SU-DHL-6 (cell line): ENCODE data around the gene BCL2.

Experiments
- H2AFZ ChIP-seq: fragments of 200-600 bp; sonication (generic); 2 replicates; pipeline ENCODE4 v1.6.1; 2014; ENCODE audit warnings: low read depth, mild to moderate bottlenecking, moderate library complexity, mixed read lengths, antibody characterized with exemption, low read length; ENCODE audit not compliant: severe bottlenecking
- H3F3A ChIP-seq: fragments of 200-600 bp; shearing (Covaris generic); 2 replicates; pipeline ENCODE4 v1.6.0; 2016; ENCODE audit warnings: antibody characterized with exemption, mild to moderate bottlenecking; ENCODE audit not compliant: insufficient read depth
- H3K27ac ChIP-seq: fragments of 200-600 bp; sonication (generic); 2 replicates; pipeline ENCODE4 v1.5.1; 2016; ENCODE audit warnings: low read depth, mild to moderate bottlenecking, low read length, moderate library complexity, mixed read lengths
- H3K27me3 ChIP-seq: fragments of 200-600 bp; sonication (generic), shearing (Covaris generic); 2 replicates; pipeline ENCODE4 v1.6.0; 2014; ENCODE audit warnings: mild to moderate bottlenecking, low read length
- H3K36me3 ChIP-seq: fragments of 200-600 bp; sonication (generic); 2 replicates; pipeline ENCODE4 v1.6.1; 2014; ENCODE audit warnings: mild to moderate bottlenecking, low read length, mixed read lengths
- H3K4me2 ChIP-seq: fragments of 300-600, 200-600 bp; shearing (Covaris generic), sonication (generic); 2 replicates; pipeline ENCODE4 v1.6.0; 2014; ENCODE audit warnings: low read length, low read depth, mild to moderate bottlenecking; ENCODE audit not compliant: poor library complexity, severe bottlenecking
- H3K4me3 ChIP-seq: fragments of 200-600 bp; sonication (generic); 2 replicates; pipeline ENCODE4 v1.5.1; 2014; ENCODE audit warnings: antibody characterized with exemption, low read length, mild to moderate bottlenecking, mixed read lengths; ENCODE audit not compliant: insufficient read depth, poor library complexity, severe bottlenecking
- H3K79me2 ChIP-seq: fragments of 200-600 bp; sonication (generic); 2 replicates; pipeline ENCODE4 v1.6.1; 2014; ENCODE audit warnings: mild to moderate bottlenecking, low read length, moderate library complexity; ENCODE audit not compliant: insufficient read depth
- H3K9ac ChIP-seq: fragments of 200-600 bp; sonication (generic); 2 replicates; pipeline ENCODE4 v1.7.0; 2014; ENCODE audit warnings: mild to moderate bottlenecking, low read length
- H3K9me2 ChIP-seq: fragments of 200-600 bp; sonication (generic); replicated peaks from 2 replicates; pipeline ENCODE4 v1.6.1; 2014; ENCODE audit warnings: low read length; ENCODE audit not compliant: insufficient read depth
- H3K9me3 ChIP-seq: fragments of 200-600 bp; sonication (generic); 2 replicates; pipeline ENCODE4 v1.6.1; 2014; ENCODE audit warnings: low read length, mixed read lengths; ENCODE audit not compliant: insufficient read depth
- H4K20me1 ChIP-seq: fragments of 200-600 bp; sonication (generic); 2 replicates; pipeline ENCODE4 v1.6.1; 2014; ENCODE audit warnings: low read depth, mild to moderate bottlenecking, antibody characterized with exemption, low read length, moderate library complexity, mixed read lengths
- CTCF ChIP-seq: fragments of 200-600 bp; sonication (generic); IDR thresholded peaks from one replicate; pipeline ENCODE4 v1.5.1; 2017; ENCODE audit warnings: antibody characterized with exemption, mild to moderate bottlenecking, low read length, moderate library complexity; ENCODE audit not compliant: insufficient read depth, poor library complexity, severe bottlenecking
- EZH2phosphoT487 ChIP-seq: fragments of 200-600 bp; sonication (generic), shearing (Covaris generic); conservative IDR thresholded peaks from 2 replicates; pipeline ENCODE4 v1.6.1; 2018; ENCODE audit warnings: mild to moderate bottlenecking, antibody characterized with exemption, low read length, moderate library complexity, mixed read lengths

The BCL2 gene

GRCh38 chr18:63240531-63241316 is 78.8 kb downstream of the BCL2 start:
- Histone ChIP-seq H3K27me3 (no peaks in the 10 kb centered on the region), H3K4me2 (no peak overlapping the region)

GRCh38 chr18:63238693-63239075 is 80.9 kb downstream of the BCL2 start:
- Histone ChIP-seq H3K9me3 (no peaks in the 10 kb centered on the region), H3K4me3 (no peak overlapping the region), H3K27me3 (no peaks in the 10 kb centered on the region), H3K4me2 (no peak overlapping the region), H3K9ac (no peak overlapping the region), H3K79me2 (peaks cover 76% of the 10 kb centered on the region), H3K27ac (no peak overlapping the region), H3F3A (no peaks in the 10 kb centered on the region), H4K20me1 (no peaks in the 10 kb centered on the region), H2AFZ (no peak overlapping the region), H3K36me3 (peaks cover 27% of the 10 kb centered on the region; the same call in 1 of the 2 replicates), H3K9me2 (no peaks in the 10 kb centered on the region)
- no peak for TF ChIP-seq CTCF
- no peak for TF ChIP-seq EZH2phosphoT487

More at GRCh38 chr18:63240531-63241316, 78.8 kb downstream of the BCL2 start:
- H3K4me3 ChIP-seq: no peak overlapping the region
- no peak overlapping the region for H3K9ac ChIP-seq
- no peak overlapping the region for H3K27ac ChIP-seq
- 0 out of 2 replicates have a peak, but pooled peaks cover 6% of the 10 kb centered on the region for H3F3A ChIP-seq
- peaks cover 87% of the 10 kb centered on the region for H3K79me2 ChIP-seq
- H3K9me2 ChIP-seq: no peaks in the 10 kb centered on the region
- H4K20me1 ChIP-seq: no peaks in the 10 kb centered on the region
- H3K9me3 ChIP-seq: no peaks in the 10 kb centered on the region
- no peak for TF ChIP-seq EZH2phosphoT487
- no peak for TF ChIP-seq CTCF
- H3K36me3 ChIP-seq: peaks cover 29% of the 10 kb centered on the region; the same call in 1 of the 2 replicates
- H2AFZ ChIP-seq: no peak overlapping the region

- no peak overlapping the region for H3K27ac ChIP-seq
- no peak overlapping the region for H3K4me3 ChIP-seq
- no peak overlapping the region for H3K9ac ChIP-seq
- H3K79me2 ChIP-seq: peaks cover 77% of the 10 kb centered on the region
- no peaks in the 10 kb centered on the region for H3K9me2 ChIP-seq
- H3K9me3 ChIP-seq: no peaks in the 10 kb centered on the region
- H3K27me3 ChIP-seq: no peaks in the 10 kb centered on the region
- peaks cover 27% of the 10 kb centered on the region; the same call in 1 of the 2 replicates for H3K36me3 ChIP-seq
- TF ChIP-seq EZH2phosphoT487 (no peak), CTCF (no peak)
- no peaks in the 10 kb centered on the region for H3F3A ChIP-seq
- no peak overlapping the region for H2AFZ ChIP-seq
- no peaks in the 10 kb centered on the region; the same call in 1 of the 2 replicates for H4K20me1 ChIP-seq
- no peak overlapping the region for H3K4me2 ChIP-seq
These were observed 81.5 kb downstream of the BCL2 start for GRCh38 chr18:63237881-63238692.
